Ishikawa (cell line): Measurements from ENCODE around the gene SLC10A4.

Source experiments
- CEBPB ChIP-seq: IDR thresholded peaks from 2 replicates; pipeline ENCODE4 v1.6.1; 2012
- MAX ChIP-seq: IDR thresholded peaks from 2 replicates; pipeline ENCODE4 v1.6.1; 2012
- REST ChIP-seq: IDR thresholded peaks from 2 replicates; pipeline ENCODE4 v1.6.1; 2012; ENCODE audit warnings: low read depth, mild to moderate bottlenecking
- TAF1 ChIP-seq: IDR thresholded peaks from 2 replicates; pipeline ENCODE4 v1.6.1; 2012; ENCODE audit warnings: low read depth, mild to moderate bottlenecking
- TCF12 ChIP-seq: IDR thresholded peaks from 2 replicates; pipeline ENCODE4 v1.6.1; 2012; ENCODE audit warnings: low read depth

GRCh38 chr4:48454591-48454990 is 28.6 kb upstream of the SLC10A4 start:
- TF ChIP-seq TAF1: no peak
- TF ChIP-seq CEBPB: no peak
- no peak for TF ChIP-seq MAX
- TF ChIP-seq REST: no peak
- TF ChIP-seq TCF12: no peak
